Measurements from ENCODE around the gene SUMF2.

GRCh38 chr7:56019501-56019900, 44.6 kb upstream of the SUMF2 start:
- TF ChIP-seq RAD21 (IDR thresholded peaks at IDR 0.05; ENCODE audit: low read depth) (no peak), POLR2A (IDR thresholded peaks at IDR 0.05; ENCODE audit: borderline replicate concordance, extremely low read depth, insufficient read depth, insufficient read length) (no peak)
- TF ChIP-seq, protein P1, sequence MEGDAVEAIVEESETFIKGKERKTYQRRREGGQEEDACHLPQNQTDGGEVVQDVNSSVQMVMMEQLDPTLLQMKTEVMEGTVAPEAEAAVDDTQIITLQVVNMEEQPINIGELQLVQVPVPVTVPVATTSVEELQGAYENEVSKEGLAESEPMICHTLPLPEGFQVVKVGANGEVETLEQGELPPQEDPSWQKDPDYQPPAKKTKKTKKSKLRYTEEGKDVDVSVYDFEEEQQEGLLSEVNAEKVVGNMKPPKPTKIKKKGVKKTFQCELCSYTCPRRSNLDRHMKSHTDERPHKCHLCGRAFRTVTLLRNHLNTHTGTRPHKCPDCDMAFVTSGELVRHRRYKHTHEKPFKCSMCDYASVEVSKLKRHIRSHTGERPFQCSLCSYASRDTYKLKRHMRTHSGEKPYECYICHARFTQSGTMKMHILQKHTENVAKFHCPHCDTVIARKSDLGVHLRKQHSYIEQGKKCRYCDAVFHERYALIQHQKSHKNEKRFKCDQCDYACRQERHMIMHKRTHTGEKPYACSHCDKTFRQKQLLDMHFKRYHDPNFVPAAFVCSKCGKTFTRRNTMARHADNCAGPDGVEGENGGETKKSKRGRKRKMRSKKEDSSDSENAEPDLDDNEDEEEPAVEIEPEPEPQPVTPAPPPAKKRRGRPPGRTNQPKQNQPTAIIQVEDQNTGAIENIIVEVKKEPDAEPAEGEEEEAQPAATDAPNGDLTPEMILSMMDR (IDR thresholded peaks at IDR 0.05 in 2 of 3, conservative IDR thresholded peaks at IDR 0.05 in 1 of 3; ENCODE audit: borderline replicate concordance in 1 of 3, insufficient read depth in 1 of 3, low read depth in 2 of 3, low read length in 2 of 3): no peak
